HepG2 (cell line): Measurements from ENCODE around the gene VEZF1. TPM values are rescaled to one million over a fixed set of nuclear protein-coding genes. Genes with fewer than 3 reads are reported as not detected.

Experiments
- AGO2 ChIP-seq: fragments of 200-400 bp; formaldehyde crosslinking; optimal IDR thresholded peaks from 2 replicates; pipeline ENCODE3; 2017; ENCODE audit warnings: mild to moderate bottlenecking, low read depth, low read length, moderate library complexity
- EP300 ChIP-seq, 3 experiments: sonication (generic) in 1 of 3; formaldehyde crosslinking in 1 of 3; IDR thresholded peaks; 2 replicates each; pipeline versions ENCODE4 v1.5.1 to v1.6.1; 2011 to 2020; ENCODE audit warnings: low read depth in 2 of 3, low read length in 2 of 3, borderline replicate concordance in 1 of 3, improper control_type of control experiment in 1 of 3, mild to moderate bottlenecking in 1 of 3, missing genetic modification reagents in 1 of 3, moderate library complexity in 1 of 3
- FOXA3 ChIP-seq: IDR thresholded peaks from 2 replicates; pipeline ENCODE4 v1.6.1; 2016; ENCODE audit warnings: missing genetic modification reagents, missing compliant biosample characterization
- GPN1 ChIP-seq: sonication (generic); formaldehyde crosslinking; IDR thresholded peaks from 2 replicates; pipeline ENCODE4 v1.5.1; 2020; ENCODE audit warnings: missing genetic modification reagents, borderline replicate concordance
- KAT7 ChIP-seq: IDR thresholded peaks from 2 replicates; pipeline ENCODE4 v1.6.1; 2018; ENCODE audit warnings: borderline replicate concordance, missing compliant biosample characterization
- KLF11 ChIP-seq: IDR thresholded peaks from 2 replicates; pipeline ENCODE4 v1.6.1; 2016; ENCODE audit warnings: missing compliant biosample characterization
- NFKB2 ChIP-seq: sonication (generic); formaldehyde crosslinking; IDR thresholded peaks from 2 replicates; pipeline ENCODE4 v1.4.0; 2020; ENCODE audit warnings: missing genetic modification reagents, borderline replicate concordance
- NFYB ChIP-seq: sonication (generic); formaldehyde crosslinking; IDR thresholded peaks from 2 replicates; pipeline ENCODE4 v1.4.0; 2020; ENCODE audit warnings: missing genetic modification reagents
- REPIN1 ChIP-seq: sonication (generic); formaldehyde crosslinking; IDR thresholded peaks from 2 replicates; pipeline ENCODE4 v1.8.0; 2022; ENCODE audit warnings: missing genetic modification reagents, low read depth, mild to moderate bottlenecking, borderline replicate concordance
- REXO4 ChIP-seq: sonication (generic); formaldehyde crosslinking; IDR thresholded peaks from 2 replicates; pipeline ENCODE4 v1.8.0; 2022; ENCODE audit warnings: missing genetic modification reagents, mild to moderate bottlenecking, borderline replicate concordance
- SMC3 ChIP-seq: IDR thresholded peaks from 2 replicates; pipeline ENCODE4 v1.6.1; 2011; ENCODE audit warnings: low read length, improper control_type of control experiment
- SOX6 ChIP-seq, 2 experiments: fragments of 450-650 bp in 1 of 2; sonication (generic) in 1 of 2; formaldehyde crosslinking in 1 of 2; IDR thresholded peaks; 2 replicates each; pipeline versions ENCODE4 v1.4.0 to v1.6.1; 2017 to 2020; ENCODE audit warnings: antibody characterized with exemption in 1 of 2, mild to moderate bottlenecking in 1 of 2, missing genetic modification reagents in 1 of 2
- SUZ12 ChIP-seq: fragments of 150-350 bp; IDR thresholded peaks from 2 replicates; pipeline ENCODE4 v1.6.1; 2014; ENCODE audit warnings: low read depth, low read length
- ZBTB20 ChIP-seq: sonication (generic); formaldehyde crosslinking; IDR thresholded peaks from 2 replicates; pipeline ENCODE4 v1.8.1; 2023; ENCODE audit warnings: missing genetic modification reagents, low read depth, mild to moderate bottlenecking, borderline replicate concordance
- ZNF207 ChIP-seq: fragments of 450-650 bp; IDR thresholded peaks from 2 replicates; pipeline ENCODE4 v1.6.1; 2016; ENCODE audit warnings: antibody characterized with exemption, borderline replicate concordance
- ZNF382 ChIP-seq: sonication (generic); formaldehyde crosslinking; IDR thresholded peaks from 2 replicates; pipeline ENCODE4 v1.5.0; 2020; ENCODE audit warnings: missing genetic modification reagents, mild to moderate bottlenecking, borderline replicate concordance
- ZNF501 ChIP-seq: sonication (generic); formaldehyde crosslinking; IDR thresholded peaks from 2 replicates; pipeline ENCODE4 v1.5.1; 2020; ENCODE audit warnings: mild to moderate bottlenecking, moderate library complexity, missing genetic modification reagents
- ZNF709 ChIP-seq: sonication (generic); formaldehyde crosslinking; IDR thresholded peaks from 2 replicates; pipeline ENCODE4 v1.5.0; 2020; ENCODE audit warnings: mild to moderate bottlenecking, missing genetic modification reagents
- ZSCAN31 ChIP-seq: sonication (generic); formaldehyde crosslinking; IDR thresholded peaks from 2 replicates; pipeline ENCODE4 v1.5.0; 2020; ENCODE audit warnings: low read depth, mild to moderate bottlenecking, missing genetic modification reagents
- polyA plus RNA-seq, 8 experiments: library from polyadenylated mRNA; depleted of rRNA in 3 of 8; stranded (reverse) in 7 of 8; unstranded in 1 of 8; fragments of >200 nt; fragmentation: Illumina TruSeq in 4 of 8; extraction: Trizol in 4 of 8; gene quantifications; 2 replicates each; pipeline versions ENCODE4 v1.2.1 to v1.2.3, GENCODE V29; 2011 to 2016; ENCODE audit warnings: low read depth in 4 of 8, missing spikeins in 1 of 8, mixed read lengths in 1 of 8; ENCODE audit not compliant: insufficient read depth in 1 of 8
- total RNA-seq, 5 experiments: library from RNA; depleted of rRNA; stranded (reverse); fragments of >200 nt; fragmentation: Illumina TruSeq; extraction: Trizol; gene quantifications; 2 replicates each; pipeline ENCODE4 v1.2.3, GENCODE V29; 2016; ENCODE audit warnings: low read depth in 1 of 5
- TF ChIP-seq, protein P1 (sequence below): sonication (generic); formaldehyde crosslinking; conservative IDR thresholded peaks from 2 replicates; pipeline ENCODE4 v1.8.1; 2023; ENCODE audit warnings: missing genetic modification reagents
- TF ChIP-seq, protein P2 (sequence below): sonication (generic); formaldehyde crosslinking; IDR thresholded peaks from 2 replicates; pipeline ENCODE4 v1.5.1; 2020; ENCODE audit warnings: mild to moderate bottlenecking, missing genetic modification reagents, moderate library complexity
- TF ChIP-seq, protein P3 (sequence below): sonication (generic); formaldehyde crosslinking; IDR thresholded peaks from 2 replicates; pipeline ENCODE4 v1.8.1; 2023; ENCODE audit warnings: mild to moderate bottlenecking, inconsistent platforms, moderate library complexity, missing genetic modification reagents, borderline replicate concordance

VEZF1 gene
- total and polyA plus RNA-seq, 2 of the 13 experiments (the other 11 are each of a cell fraction or from before 2014, with no cell fraction given): 45.9 to 49.7 TPM

DNA sequence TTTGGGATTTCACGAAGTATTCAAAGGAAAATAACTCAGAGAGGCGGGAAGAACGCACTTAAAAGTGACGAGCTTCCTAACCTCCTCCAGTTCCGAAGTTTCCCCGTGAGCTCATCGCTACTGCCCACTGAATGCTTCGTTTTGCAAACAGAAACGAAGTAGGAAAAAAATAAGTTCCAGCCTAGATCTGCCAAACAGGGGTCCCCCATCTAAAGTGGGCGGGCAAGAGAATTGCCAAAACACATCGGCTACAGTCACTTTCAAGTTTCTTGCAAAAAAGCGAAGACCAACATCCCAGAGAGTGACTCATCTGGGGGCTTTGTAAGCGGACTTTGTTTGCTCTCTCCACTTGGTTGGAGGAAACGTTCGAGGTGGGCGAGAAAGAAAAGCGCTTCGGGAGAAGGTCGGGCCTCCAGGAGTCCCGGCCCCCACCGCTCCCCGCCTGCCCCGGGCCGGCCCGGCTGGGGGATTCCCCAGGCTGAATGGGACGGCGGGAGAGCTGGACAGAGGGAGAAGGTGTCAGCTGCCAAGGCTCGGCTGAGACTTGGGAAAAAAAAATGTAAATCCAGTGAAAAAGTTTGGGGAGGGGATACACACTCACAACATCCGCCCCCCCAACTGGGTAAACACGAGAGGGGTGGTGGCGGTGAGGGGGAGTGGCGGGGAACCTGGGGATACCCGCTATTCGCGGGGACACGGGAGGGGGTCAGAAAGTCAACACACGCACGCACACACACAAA lies 1.0 kb downstream of the VEZF1 start (continued):
- no peak for TF ChIP-seq REPIN1 (CRISPR knock-in tag)
- peak; percentile 74 for TF ChIP-seq ZNF501 (CRISPR knock-in tag)
- TF ChIP-seq KAT7: no peak
- peak; percentile 67; the same call in 1 of the 2 replicates for TF ChIP-seq ZSCAN31 (CRISPR knock-in tag)
- peak; percentile 22 for TF ChIP-seq SMC3
- 0 out of 2 replicates have a peak, but pooled peaks have one; percentile 32 for TF ChIP-seq ZNF709 (CRISPR knock-in tag)
- no peak for TF ChIP-seq KLF11 (CRISPR knock-in tag)
- peak; percentile 4; the same call in 1 of the 2 replicates for TF ChIP-seq ZBTB20 (CRISPR knock-in tag)
- peak; percentile 7 for TF ChIP-seq AGO2
- no peak for TF ChIP-seq SUZ12
- no peak for TF ChIP-seq ZNF207
- TF ChIP-seq, protein P1, sequence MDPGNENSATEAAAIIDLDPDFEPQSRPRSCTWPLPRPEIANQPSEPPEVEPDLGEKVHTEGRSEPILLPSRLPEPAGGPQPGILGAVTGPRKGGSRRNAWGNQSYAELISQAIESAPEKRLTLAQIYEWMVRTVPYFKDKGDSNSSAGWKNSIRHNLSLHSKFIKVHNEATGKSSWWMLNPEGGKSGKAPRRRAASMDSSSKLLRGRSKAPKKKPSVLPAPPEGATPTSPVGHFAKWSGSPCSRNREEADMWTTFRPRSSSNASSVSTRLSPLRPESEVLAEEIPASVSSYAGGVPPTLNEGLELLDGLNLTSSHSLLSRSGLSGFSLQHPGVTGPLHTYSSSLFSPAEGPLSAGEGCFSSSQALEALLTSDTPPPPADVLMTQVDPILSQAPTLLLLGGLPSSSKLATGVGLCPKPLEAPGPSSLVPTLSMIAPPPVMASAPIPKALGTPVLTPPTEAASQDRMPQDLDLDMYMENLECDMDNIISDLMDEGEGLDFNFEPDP: no peak
- no peak for TF ChIP-seq GPN1 (CRISPR knock-in tag)
- no peak for TF ChIP-seq ZNF382 (CRISPR knock-in tag)
- no peak for TF ChIP-seq NFYB
- TF ChIP-seq, protein P2, sequence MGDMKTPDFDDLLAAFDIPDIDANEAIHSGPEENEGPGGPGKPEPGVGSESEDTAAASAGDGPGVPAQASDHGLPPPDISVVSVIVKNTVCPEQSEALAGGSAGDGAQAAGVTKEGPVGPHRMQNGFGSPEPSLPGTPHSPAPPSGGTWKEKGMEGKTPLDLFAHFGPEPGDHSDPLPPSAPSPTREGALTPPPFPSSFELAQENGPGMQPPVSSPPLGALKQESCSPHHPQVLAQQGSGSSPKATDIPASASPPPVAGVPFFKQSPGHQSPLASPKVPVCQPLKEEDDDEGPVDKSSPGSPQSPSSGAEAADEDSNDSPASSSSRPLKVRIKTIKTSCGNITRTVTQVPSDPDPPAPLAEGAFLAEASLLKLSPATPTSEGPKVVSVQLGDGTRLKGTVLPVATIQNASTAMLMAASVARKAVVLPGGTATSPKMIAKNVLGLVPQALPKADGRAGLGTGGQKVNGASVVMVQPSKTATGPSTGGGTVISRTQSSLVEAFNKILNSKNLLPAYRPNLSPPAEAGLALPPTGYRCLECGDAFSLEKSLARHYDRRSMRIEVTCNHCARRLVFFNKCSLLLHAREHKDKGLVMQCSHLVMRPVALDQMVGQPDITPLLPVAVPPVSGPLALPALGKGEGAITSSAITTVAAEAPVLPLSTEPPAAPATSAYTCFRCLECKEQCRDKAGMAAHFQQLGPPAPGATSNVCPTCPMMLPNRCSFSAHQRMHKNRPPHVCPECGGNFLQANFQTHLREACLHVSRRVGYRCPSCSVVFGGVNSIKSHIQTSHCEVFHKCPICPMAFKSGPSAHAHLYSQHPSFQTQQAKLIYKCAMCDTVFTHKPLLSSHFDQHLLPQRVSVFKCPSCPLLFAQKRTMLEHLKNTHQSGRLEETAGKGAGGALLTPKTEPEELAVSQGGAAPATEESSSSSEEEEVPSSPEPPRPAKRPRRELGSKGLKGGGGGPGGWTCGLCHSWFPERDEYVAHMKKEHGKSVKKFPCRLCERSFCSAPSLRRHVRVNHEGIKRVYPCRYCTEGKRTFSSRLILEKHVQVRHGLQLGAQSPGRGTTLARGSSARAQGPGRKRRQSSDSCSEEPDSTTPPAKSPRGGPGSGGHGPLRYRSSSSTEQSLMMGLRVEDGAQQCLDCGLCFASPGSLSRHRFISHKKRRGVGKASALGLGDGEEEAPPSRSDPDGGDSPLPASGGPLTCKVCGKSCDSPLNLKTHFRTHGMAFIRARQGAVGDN (CRISPR knock-in tag): no peak; the same call in 1 of the 2 replicates
- no peak for TF ChIP-seq SOX6 (IDR thresholded peaks at IDR 0.05)
- TF ChIP-seq SOX6 (CRISPR knock-in tag; IDR thresholded peaks at IDR 0.05): peak; percentile 4; the same call in 1 of the 2 replicates
- TF ChIP-seq FOXA3 (CRISPR knock-in tag): peak; percentile 57
- TF ChIP-seq, protein P3, sequence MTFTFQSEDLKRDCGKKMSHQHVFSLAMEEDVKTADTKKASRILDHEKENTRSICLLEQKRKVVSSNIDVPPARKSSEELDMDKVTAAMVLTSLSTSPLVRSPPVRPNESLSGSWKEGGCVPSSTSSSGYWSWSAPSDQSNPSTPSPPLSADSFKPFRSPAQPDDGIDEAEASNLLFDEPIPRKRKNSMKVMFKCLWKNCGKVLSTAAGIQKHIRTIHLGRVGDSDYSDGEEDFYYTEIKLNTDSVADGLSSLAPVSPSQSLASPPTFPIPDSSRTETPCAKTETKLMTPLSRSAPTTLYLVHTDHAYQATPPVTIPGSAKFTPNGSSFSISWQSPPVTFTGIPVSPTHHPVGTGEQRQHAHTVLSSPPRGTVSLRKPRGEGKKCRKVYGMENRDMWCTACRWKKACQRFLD (CRISPR knock-in tag): no peak
- no peak for TF ChIP-seq NFKB2 (CRISPR knock-in tag)
- TF ChIP-seq REXO4 (CRISPR knock-in tag): no peak
- peak in 1 of 2 experiments; percentile 50; a peak in 1 of 4 replicates for TF ChIP-seq EP300 (IDR thresholded peaks at IDR 0.05; ENCODE audit: low read depth in 2 of 2, low read length in 2 of 2)
- peak; percentile 41 for TF ChIP-seq EP300 (CRISPR knock-in tag; IDR thresholded peaks at IDR 0.05; ENCODE audit: borderline replicate concordance)
